ENCODE results near the gene GNG3. TPM values are rescaled to one million over a fixed set of nuclear protein-coding genes. Genes with fewer than 3 reads are reported as not detected.

Gene GNG3
- total RNA-seq, 1 experiment from 2014 or later, result not detected

DNA sequence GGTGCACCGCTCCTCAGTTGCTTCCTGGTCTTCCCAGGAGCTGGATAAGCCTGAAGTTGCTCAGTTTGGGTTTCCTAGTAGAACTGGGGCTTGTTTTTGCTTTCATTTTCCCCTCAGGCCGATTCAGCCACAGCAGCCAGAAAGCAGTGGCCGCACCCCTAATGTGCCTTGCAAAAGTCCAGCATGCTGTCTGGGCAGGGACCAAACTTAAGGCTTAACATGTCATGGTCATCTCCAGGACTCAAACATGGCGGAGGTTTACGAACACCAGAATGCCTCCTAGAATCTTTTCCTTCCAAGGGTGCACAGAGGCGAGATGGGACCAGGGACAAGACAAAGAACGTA lies 2.5 kb downstream of the GNG3 start:
- H3K36me3 ChIP-seq (ENCODE audit: control insufficient read depth in 1 of 2, insufficient read depth in 2 of 2, low read length in 2 of 2), result peaks cover 28 to 45% of the 10 kb centered on the region in 2 experiments
- H3K27me3 ChIP-seq (ENCODE audit: insufficient read depth, low read length), result no peaks in the 10 kb centered on the region
- BruUV-seq (replicated peaks), result no TSS peak
- ChIA-PET POLR2A (interaction anchor here (0.9 kb wide), 1 partner anchor 17 kb away, joined by 3 read pairs; the partner anchor contains the start of gene HNRNPUL2), RAD21 (ENCODE audit: low non-redundant PET in 1 of 2, low total read pairs in 2 of 2, uncharacterized antibody in 2 of 2, unreplicated experiment in 2 of 2) (no interaction called here), CTCF (no interaction called here)
- no peak overlapping the region for H2AFZ ChIP-seq (ENCODE audit: low read depth, low read length, poor library complexity, severe bottlenecking)
- no peaks in the 10 kb centered on the region for H4K20me1 ChIP-seq (ENCODE audit: insufficient read depth)
- H3K9me3 ChIP-seq (ENCODE audit: control insufficient read depth in 1 of 2, insufficient read depth in 1 of 2, low read depth in 1 of 2, low read length in 2 of 2), result no peaks in the 10 kb centered on the region
- H3K4me3 ChIP-seq (replicated peaks in 1 of 2; ENCODE audit: low read depth in 1 of 2, low read length in 2 of 2), result no peak overlapping the region
- peaks cover 25% of the 10 kb centered on the region for H3K79me2 ChIP-seq (ENCODE audit: insufficient read depth, low read length)
- intact Hi-C loops (cut with micrococcal nuclease), result no loop called here
- ATAC-seq (no peak), DNase-seq (ENCODE audit: low read depth, low spot score) (no peak)
- TF ChIP-seq JUND (IDR thresholded peaks at IDR 0.05), result no peak
- no peak for TF ChIP-seq POLR2AphosphoS5 (IDR thresholded peaks at IDR 0.05; ENCODE audit: low read depth, low read length)
- TF ChIP-seq CEBPB (IDR thresholded peaks at IDR 0.05; ENCODE audit: low read depth), result no peak
- TF ChIP-seq, protein P1, sequence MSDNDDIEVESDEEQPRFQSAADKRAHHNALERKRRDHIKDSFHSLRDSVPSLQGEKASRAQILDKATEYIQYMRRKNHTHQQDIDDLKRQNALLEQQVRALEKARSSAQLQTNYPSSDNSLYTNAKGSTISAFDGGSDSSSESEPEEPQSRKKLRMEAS (IDR thresholded peaks at IDR 0.05), result no peak
- TF ChIP-seq, protein P2, sequence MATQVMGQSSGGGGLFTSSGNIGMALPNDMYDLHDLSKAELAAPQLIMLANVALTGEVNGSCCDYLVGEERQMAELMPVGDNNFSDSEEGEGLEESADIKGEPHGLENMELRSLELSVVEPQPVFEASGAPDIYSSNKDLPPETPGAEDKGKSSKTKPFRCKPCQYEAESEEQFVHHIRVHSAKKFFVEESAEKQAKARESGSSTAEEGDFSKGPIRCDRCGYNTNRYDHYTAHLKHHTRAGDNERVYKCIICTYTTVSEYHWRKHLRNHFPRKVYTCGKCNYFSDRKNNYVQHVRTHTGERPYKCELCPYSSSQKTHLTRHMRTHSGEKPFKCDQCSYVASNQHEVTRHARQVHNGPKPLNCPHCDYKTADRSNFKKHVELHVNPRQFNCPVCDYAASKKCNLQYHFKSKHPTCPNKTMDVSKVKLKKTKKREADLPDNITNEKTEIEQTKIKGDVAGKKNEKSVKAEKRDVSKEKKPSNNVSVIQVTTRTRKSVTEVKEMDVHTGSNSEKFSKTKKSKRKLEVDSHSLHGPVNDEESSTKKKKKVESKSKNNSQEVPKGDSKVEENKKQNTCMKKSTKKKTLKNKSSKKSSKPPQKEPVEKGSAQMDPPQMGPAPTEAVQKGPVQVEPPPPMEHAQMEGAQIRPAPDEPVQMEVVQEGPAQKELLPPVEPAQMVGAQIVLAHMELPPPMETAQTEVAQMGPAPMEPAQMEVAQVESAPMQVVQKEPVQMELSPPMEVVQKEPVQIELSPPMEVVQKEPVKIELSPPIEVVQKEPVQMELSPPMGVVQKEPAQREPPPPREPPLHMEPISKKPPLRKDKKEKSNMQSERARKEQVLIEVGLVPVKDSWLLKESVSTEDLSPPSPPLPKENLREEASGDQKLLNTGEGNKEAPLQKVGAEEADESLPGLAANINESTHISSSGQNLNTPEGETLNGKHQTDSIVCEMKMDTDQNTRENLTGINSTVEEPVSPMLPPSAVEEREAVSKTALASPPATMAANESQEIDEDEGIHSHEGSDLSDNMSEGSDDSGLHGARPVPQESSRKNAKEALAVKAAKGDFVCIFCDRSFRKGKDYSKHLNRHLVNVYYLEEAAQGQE (IDR thresholded peaks at IDR 0.05; ENCODE audit: low read depth), result no peak
- no peak for TF ChIP-seq SIN3A (IDR thresholded peaks at IDR 0.05; ENCODE audit: low read depth)
- no peak for TF ChIP-seq SRF (IDR thresholded peaks at IDR 0.05; ENCODE audit: low read depth)
- no peak for TF ChIP-seq EGR1 (IDR thresholded peaks at IDR 0.05; ENCODE audit: low read depth)
- H3K27ac ChIP-seq (ENCODE audit: low read depth, low read length), result no peak overlapping the region
- H3K9ac ChIP-seq (ENCODE audit: low read length), result no peak overlapping the region
- H3K9me2 ChIP-seq (ENCODE audit: insufficient read depth), result no peaks in the 10 kb centered on the region
- no peak overlapping the region for H3K4me2 ChIP-seq (ENCODE audit: low read length)
- peaks cover 5 to 19% of the 10 kb centered on the region in 2 experiments for H3K4me1 ChIP-seq (ENCODE audit: control insufficient read depth in 1 of 2, insufficient read depth in 2 of 2, low read length in 2 of 2)

All from HCT116 (cell line).